ENCODE measurements around the gene PRKG1. TPM values are rescaled to one million over a fixed set of nuclear protein-coding genes. Genes with fewer than 3 reads are reported as not detected.

PRKG1 gene
- total and polyA plus RNA-seq, 2 of the 4 experiments (the other 2 are of a cell fraction) = 3.5 to 18.3 TPM

DNA sequence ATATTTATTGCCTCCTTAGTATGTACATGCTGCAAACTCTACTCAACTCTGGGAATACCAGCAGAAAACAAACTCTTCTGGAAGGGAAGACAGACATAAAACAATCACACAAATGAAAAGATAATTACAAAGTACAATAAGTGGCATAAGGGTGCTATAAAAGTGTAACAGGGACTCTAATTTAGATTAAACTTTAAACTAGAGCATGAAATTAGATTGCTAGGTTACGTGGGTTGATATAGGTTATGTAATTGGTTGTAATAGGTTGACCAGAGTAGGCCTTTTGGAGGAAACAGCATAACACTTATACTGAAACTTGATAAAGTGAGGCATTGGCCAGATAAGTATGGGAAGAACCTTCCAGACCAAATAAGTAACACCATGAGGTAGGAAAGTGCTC lies 1213.6 kb downstream of the PRKG1 start:
- Histone ChIP-seq H3K14ac (replicated peaks; ENCODE audit: low read depth, low read length) (no peak overlapping the region), H3K18ac (ENCODE audit: low read depth, low read length) (no peak overlapping the region), H2BK120ac (ENCODE audit: low read depth, low read length) (no peak overlapping the region), H3K36me3 (ENCODE audit: control insufficient read depth, insufficient read depth, low read length) (no peaks in the 10 kb centered on the region), H4K5ac (ENCODE audit: low read depth, low read length) (no peak overlapping the region), H3K4me2 (ENCODE audit: low read depth, low read length) (no peak overlapping the region), H3K4ac (ENCODE audit: low read depth, low read length) (no peak overlapping the region), H2AK9ac (replicated peaks; ENCODE audit: low read depth, low read length, poor library complexity) (no peak overlapping the region), H3K27ac (ENCODE audit: insufficient read depth, low read length) (no peak overlapping the region), H3K27me3 (ENCODE audit: control insufficient read depth, insufficient read depth, low read length) (no peaks in the 10 kb centered on the region), H3K56ac (ENCODE audit: extremely low read depth, insufficient read depth, low read length) (no peak overlapping the region), H3K9ac (ENCODE audit: low read depth, low read length) (no peak overlapping the region), H3K9me3 (ENCODE audit: control insufficient read depth, insufficient read depth, low read length) (no peaks in the 10 kb centered on the region), H4K8ac (ENCODE audit: low read depth in 2 of 2, low read length in 2 of 2) (no peak overlapping the region), H2AFZ (replicated peaks; ENCODE audit: low read length, poor library complexity) (no peak overlapping the region), H2BK20ac (ENCODE audit: low read depth, low read length) (no peak overlapping the region), H3K4me3 (ENCODE audit: insufficient read depth, low read depth, low read length) (no peak overlapping the region), H4K91ac (ENCODE audit: insufficient read depth, low read depth, low read length) (no peak overlapping the region), H3K9me1 (ENCODE audit: insufficient read depth, low read length) (no peaks in the 10 kb centered on the region), H3K23ac (ENCODE audit: low read depth, low read length) (no peak overlapping the region), H3K4me1 (ENCODE audit: control insufficient read depth, insufficient read depth, low read length) (no peaks in the 10 kb centered on the region), H2BK5ac (ENCODE audit: low read depth, low read length, poor library complexity, severe bottlenecking) (no peak overlapping the region), H4K20me1 (ENCODE audit: insufficient read depth, low read length) (no peaks in the 10 kb centered on the region), H2AK5ac (ENCODE audit: low read depth, low read length) (no peak overlapping the region), H3K79me1 (ENCODE audit: low read depth in 1 of 2, low read length in 2 of 2) (no peaks in the 10 kb centered on the region), H2BK15ac (ENCODE audit: low read depth, low read length) (no peak overlapping the region)
- intact Hi-C loops (cut with micrococcal nuclease) (no loop called here), dilution Hi-C loops (cut with HindIII; ENCODE audit: low sequenced_read_pairs, unreplicated experiment) (no loop called here), in situ Hi-C loops (cut with MboI; ENCODE audit: low sequenced_read_pairs) (no loop called here)
- no CpG with 5 or more reads among the region's 1 CpG for WGBS, 2 experiments (ENCODE audit: extremely low coverage in 2 of 2, insufficient read length in 1 of 2)
- DNase-seq = no peak
- POLR2A ChIA-PET (ENCODE audit: unreplicated experiment) = no interaction called here
- ATAC-seq (ENCODE audit: low read depth) = no peak
- BruUV-seq (replicated peaks) = no TSS peak
- CTCF ChIA-PET = no interaction called here
- no peak for TF ChIP-seq CEBPB (IDR thresholded peaks at IDR 0.05; ENCODE audit: low read depth, low read length)
- TF ChIP-seq, protein P1, sequence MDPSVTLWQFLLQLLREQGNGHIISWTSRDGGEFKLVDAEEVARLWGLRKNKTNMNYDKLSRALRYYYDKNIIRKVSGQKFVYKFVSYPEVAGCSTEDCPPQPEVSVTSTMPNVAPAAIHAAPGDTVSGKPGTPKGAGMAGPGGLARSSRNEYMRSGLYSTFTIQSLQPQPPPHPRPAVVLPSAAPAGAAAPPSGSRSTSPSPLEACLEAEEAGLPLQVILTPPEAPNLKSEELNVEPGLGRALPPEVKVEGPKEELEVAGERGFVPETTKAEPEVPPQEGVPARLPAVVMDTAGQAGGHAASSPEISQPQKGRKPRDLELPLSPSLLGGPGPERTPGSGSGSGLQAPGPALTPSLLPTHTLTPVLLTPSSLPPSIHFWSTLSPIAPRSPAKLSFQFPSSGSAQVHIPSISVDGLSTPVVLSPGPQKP (IDR thresholded peaks at IDR 0.05; ENCODE audit: borderline replicate concordance, low read depth, low read length) = no peak
- TF ChIP-seq NFE2L2 (IDR thresholded peaks at IDR 0.05; ENCODE audit: low read depth, low read length) = no peak
- no peak for TF ChIP-seq FOS (IDR thresholded peaks at IDR 0.05; ENCODE audit: low read depth, low read length)
- no peak for TF ChIP-seq POLR2A (IDR thresholded peaks at IDR 0.05; ENCODE audit: low read depth, low read length)
- TF ChIP-seq RAD21 (IDR thresholded peaks at IDR 0.05; ENCODE audit: low read length) = no peak
- TF ChIP-seq MAZ (IDR thresholded peaks at IDR 0.05; ENCODE audit: borderline replicate concordance, low read depth, low read length) = no peak
- TF ChIP-seq, protein P2, sequence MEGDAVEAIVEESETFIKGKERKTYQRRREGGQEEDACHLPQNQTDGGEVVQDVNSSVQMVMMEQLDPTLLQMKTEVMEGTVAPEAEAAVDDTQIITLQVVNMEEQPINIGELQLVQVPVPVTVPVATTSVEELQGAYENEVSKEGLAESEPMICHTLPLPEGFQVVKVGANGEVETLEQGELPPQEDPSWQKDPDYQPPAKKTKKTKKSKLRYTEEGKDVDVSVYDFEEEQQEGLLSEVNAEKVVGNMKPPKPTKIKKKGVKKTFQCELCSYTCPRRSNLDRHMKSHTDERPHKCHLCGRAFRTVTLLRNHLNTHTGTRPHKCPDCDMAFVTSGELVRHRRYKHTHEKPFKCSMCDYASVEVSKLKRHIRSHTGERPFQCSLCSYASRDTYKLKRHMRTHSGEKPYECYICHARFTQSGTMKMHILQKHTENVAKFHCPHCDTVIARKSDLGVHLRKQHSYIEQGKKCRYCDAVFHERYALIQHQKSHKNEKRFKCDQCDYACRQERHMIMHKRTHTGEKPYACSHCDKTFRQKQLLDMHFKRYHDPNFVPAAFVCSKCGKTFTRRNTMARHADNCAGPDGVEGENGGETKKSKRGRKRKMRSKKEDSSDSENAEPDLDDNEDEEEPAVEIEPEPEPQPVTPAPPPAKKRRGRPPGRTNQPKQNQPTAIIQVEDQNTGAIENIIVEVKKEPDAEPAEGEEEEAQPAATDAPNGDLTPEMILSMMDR (conservative IDR thresholded peaks at IDR 0.05; ENCODE audit: low read depth, low read length) = no peak
- TF ChIP-seq SMC3 (IDR thresholded peaks at IDR 0.05; ENCODE audit: low read depth, low read length) = no peak
- TF ChIP-seq BHLHE40 (IDR thresholded peaks at IDR 0.05; ENCODE audit: low read depth, low read length) = no peak
- TF ChIP-seq MXI1 (IDR thresholded peaks at IDR 0.05; ENCODE audit: borderline replicate concordance, low read depth, low read length) = no peak
- TF ChIP-seq RFX5 (IDR thresholded peaks at IDR 0.05; ENCODE audit: low read depth, low read length) = no peak
- TF ChIP-seq CHD1 (IDR thresholded peaks at IDR 0.05; ENCODE audit: low read depth, low read length) = no peak
- TF ChIP-seq MAFK (IDR thresholded peaks at IDR 0.05; ENCODE audit: low read depth, low read length) = no peak
- no peak for TF ChIP-seq RCOR1 (IDR thresholded peaks at IDR 0.05; ENCODE audit: insufficient replicate concordance, low read length)
- TF ChIP-seq, protein P3, sequence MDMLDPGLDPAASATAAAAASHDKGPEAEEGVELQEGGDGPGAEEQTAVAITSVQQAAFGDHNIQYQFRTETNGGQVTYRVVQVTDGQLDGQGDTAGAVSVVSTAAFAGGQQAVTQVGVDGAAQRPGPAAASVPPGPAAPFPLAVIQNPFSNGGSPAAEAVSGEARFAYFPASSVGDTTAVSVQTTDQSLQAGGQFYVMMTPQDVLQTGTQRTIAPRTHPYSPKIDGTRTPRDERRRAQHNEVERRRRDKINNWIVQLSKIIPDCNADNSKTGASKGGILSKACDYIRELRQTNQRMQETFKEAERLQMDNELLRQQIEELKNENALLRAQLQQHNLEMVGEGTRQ (IDR thresholded peaks at IDR 0.05; ENCODE audit: low read depth, low read length) = no peak
